Measurements from ENCODE around the gene ATRNL1.
"Not testable (repeated sequence)": the region's sequence is repeated elsewhere in the genome, so short reads cannot be mapped to it uniquely, and the experiment has no call there.

Gene ATRNL1

DNA sequence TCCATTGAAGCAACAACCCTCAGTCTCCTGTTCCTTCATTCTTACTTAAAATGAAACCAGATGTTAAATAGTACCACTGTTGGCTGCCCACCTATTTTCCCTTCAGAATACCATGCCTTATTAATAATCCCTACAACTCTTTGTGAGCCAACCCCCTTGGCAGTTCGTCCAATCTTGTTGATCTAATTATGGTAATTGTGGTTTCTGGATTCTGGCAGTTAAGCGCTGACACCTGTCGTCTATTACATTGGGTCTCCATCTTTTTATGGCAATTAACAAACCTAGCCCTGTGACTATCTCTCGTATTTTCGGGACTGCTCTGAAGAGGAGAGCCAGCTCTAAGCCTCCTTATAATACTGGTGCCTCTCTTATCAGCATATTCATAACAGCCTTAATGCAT, 432.0 kb downstream of the ATRNL1 start:
- H3K79me2 ChIP-seq (ENCODE audit: low read length), result no peaks in the 10 kb centered on the region
- H3K9me2 ChIP-seq (replicated peaks; ENCODE audit: insufficient read depth, low read length), result no peaks in the 10 kb centered on the region
- no peaks in the 10 kb centered on the region for H3K9me3 ChIP-seq (replicated peaks; ENCODE audit: insufficient read depth, low read length)
- no peak overlapping the region for H3K4me3 ChIP-seq (ENCODE audit: low read length)
- no peak for DNase-seq
- H3K9ac ChIP-seq (ENCODE audit: low read length), result no peak overlapping the region
- TF ChIP-seq EZH2 (optimal IDR thresholded peaks at IDR 0.05; ENCODE audit: low read depth, low read length), result no peak
- TF ChIP-seq, protein P1, sequence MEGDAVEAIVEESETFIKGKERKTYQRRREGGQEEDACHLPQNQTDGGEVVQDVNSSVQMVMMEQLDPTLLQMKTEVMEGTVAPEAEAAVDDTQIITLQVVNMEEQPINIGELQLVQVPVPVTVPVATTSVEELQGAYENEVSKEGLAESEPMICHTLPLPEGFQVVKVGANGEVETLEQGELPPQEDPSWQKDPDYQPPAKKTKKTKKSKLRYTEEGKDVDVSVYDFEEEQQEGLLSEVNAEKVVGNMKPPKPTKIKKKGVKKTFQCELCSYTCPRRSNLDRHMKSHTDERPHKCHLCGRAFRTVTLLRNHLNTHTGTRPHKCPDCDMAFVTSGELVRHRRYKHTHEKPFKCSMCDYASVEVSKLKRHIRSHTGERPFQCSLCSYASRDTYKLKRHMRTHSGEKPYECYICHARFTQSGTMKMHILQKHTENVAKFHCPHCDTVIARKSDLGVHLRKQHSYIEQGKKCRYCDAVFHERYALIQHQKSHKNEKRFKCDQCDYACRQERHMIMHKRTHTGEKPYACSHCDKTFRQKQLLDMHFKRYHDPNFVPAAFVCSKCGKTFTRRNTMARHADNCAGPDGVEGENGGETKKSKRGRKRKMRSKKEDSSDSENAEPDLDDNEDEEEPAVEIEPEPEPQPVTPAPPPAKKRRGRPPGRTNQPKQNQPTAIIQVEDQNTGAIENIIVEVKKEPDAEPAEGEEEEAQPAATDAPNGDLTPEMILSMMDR (IDR thresholded peaks at IDR 0.05; ENCODE audit: low read length), result no peak
- TF ChIP-seq EZH2phosphoT487 (IDR thresholded peaks at IDR 0.05; ENCODE audit: low read length), result no peak
- H3K4me2 ChIP-seq (ENCODE audit: low read depth, low read length), result no peak overlapping the region
- H4K20me1 ChIP-seq (ENCODE audit: insufficient read depth, low read length), result no peaks in the 10 kb centered on the region
- no peaks in the 10 kb centered on the region for H3K4me1 ChIP-seq (ENCODE audit: low read length)
- H3F3A ChIP-seq (ENCODE audit: insufficient read depth, low read length), result no peaks in the 10 kb centered on the region
- no peaks in the 10 kb centered on the region for H3K36me3 ChIP-seq (replicated peaks; ENCODE audit: insufficient read depth, low read length)
- H3K27ac ChIP-seq (ENCODE audit: low read length), result no peak overlapping the region
- H3K27me3 ChIP-seq (replicated peaks; ENCODE audit: insufficient read depth, low read length), result no peaks in the 10 kb centered on the region
- H2AFZ ChIP-seq (ENCODE audit: low read length), result no peak overlapping the region

DNA sequence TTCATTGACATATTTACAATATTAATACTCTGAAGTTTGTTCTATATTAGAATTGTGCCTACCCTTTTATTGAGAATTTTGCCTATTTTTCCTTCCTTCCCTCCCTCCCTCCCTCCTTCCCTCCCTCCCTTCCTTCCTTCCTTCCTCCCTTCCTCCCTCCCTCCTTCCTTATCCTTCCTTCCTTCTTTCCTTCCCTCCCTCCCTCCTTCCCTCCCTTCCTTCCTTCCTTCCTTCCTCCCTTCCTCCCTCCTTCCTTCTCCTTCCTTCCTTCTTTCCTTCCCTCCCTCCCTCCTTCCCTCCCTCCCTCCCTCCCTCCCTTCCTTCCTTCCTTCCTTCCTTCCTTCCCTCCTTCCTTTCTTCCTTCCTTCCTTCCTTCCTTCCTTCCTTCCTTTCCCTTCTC, 434.5 kb downstream of the ATRNL1 start:
- not testable (repeated sequence) for H4K20me1 ChIP-seq (ENCODE audit: insufficient read depth, low read length); DNase-seq; H3K9me3 ChIP-seq (replicated peaks; ENCODE audit: insufficient read depth, low read length); H3K9me2 ChIP-seq (replicated peaks; ENCODE audit: insufficient read depth, low read length); H3K79me2 ChIP-seq (ENCODE audit: low read length); H3K4me1 ChIP-seq (ENCODE audit: low read length); H3K27me3 ChIP-seq (replicated peaks; ENCODE audit: insufficient read depth, low read length); H3K36me3 ChIP-seq (replicated peaks; ENCODE audit: insufficient read depth, low read length); H3K9ac ChIP-seq (ENCODE audit: low read length); H2AFZ ChIP-seq (ENCODE audit: low read length); H3K4me3 ChIP-seq (ENCODE audit: low read length); H3F3A ChIP-seq (ENCODE audit: insufficient read depth, low read length); H3K4me2 ChIP-seq (ENCODE audit: low read depth, low read length); H3K27ac ChIP-seq (ENCODE audit: low read length)

DNA sequence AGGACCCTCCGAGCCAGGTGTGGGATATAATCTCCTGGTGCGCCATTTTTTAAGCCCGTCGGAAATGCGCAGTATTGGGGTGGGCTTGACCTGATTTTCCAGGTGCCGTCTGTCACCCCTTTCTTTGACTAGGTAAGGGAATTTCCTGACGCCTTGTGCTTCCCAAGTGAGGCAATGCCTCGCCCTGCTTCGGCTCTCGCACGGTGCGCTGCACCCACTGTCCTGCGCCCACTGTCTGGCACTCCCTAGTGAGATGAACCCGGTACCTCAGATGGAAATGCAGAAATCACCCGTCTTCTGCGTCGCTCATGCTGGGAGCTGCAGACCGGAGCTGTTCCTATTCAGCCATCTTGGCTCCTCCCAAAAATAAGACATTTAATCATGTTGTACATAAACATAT, 443.2 kb downstream of the ATRNL1 start:
- not testable (repeated sequence) for H3K27me3 ChIP-seq (replicated peaks; ENCODE audit: insufficient read depth, low read length); H3K36me3 ChIP-seq (replicated peaks; ENCODE audit: insufficient read depth, low read length); H2AFZ ChIP-seq (ENCODE audit: low read length); H3K4me3 ChIP-seq (ENCODE audit: low read length); H3K9ac ChIP-seq (ENCODE audit: low read length); H3K4me1 ChIP-seq (ENCODE audit: low read length); H3K9me2 ChIP-seq (replicated peaks; ENCODE audit: insufficient read depth, low read length); H3K27ac ChIP-seq (ENCODE audit: low read length); H3K4me2 ChIP-seq (ENCODE audit: low read depth, low read length); H3F3A ChIP-seq (ENCODE audit: insufficient read depth, low read length); H3K9me3 ChIP-seq (replicated peaks; ENCODE audit: insufficient read depth, low read length); H3K79me2 ChIP-seq (ENCODE audit: low read length); H4K20me1 ChIP-seq (ENCODE audit: insufficient read depth, low read length); DNase-seq

DNA sequence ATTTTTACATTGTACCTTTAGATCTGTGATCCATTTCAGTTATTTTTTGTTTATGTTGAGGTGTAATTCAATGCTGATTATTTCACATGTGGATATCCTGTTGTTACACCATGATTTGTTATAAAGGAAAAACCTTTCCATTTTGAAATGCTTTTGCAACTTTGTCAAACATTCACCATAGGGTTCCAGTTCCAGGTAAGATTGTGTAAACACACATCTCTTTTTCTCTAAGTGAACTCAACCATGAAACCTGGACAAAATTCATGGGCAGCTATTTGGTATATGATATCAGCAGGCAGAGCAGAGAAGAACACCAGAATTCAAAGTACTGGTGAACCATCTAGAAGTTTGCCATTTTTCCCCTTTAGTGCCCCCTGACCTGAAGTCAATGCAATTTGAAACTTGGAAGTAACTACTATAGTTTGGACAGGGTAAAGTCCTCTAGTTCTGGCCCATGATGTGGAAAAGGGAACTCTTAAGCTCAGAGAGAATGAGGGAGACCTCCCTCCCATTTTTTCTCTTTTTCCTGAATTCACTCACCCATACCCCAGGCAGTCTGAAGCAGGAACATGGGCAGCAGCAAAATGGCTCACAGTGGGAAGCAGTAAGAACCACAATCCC, 446.1 kb downstream of the ATRNL1 start:
- Histone ChIP-seq H3K27ac (ENCODE audit: low read length) (no peak overlapping the region), H3K9me3 (replicated peaks; ENCODE audit: insufficient read depth, low read length) (no peaks in the 10 kb centered on the region), H3K9me2 (replicated peaks; ENCODE audit: insufficient read depth, low read length) (no peaks in the 10 kb centered on the region), H4K20me1 (ENCODE audit: insufficient read depth, low read length) (no peaks in the 10 kb centered on the region), H2AFZ (ENCODE audit: low read length) (no peak overlapping the region), H3K9ac (ENCODE audit: low read length) (no peak overlapping the region), H3F3A (ENCODE audit: insufficient read depth, low read length) (no peaks in the 10 kb centered on the region), H3K27me3 (replicated peaks; ENCODE audit: insufficient read depth, low read length) (no peaks in the 10 kb centered on the region), H3K79me2 (ENCODE audit: low read length) (no peaks in the 10 kb centered on the region), H3K4me3 (ENCODE audit: low read length) (no peak overlapping the region), H3K36me3 (replicated peaks; ENCODE audit: insufficient read depth, low read length) (no peaks in the 10 kb centered on the region), H3K4me2 (ENCODE audit: low read depth, low read length) (no peak overlapping the region), H3K4me1 (ENCODE audit: low read length) (no peaks in the 10 kb centered on the region)
- TF ChIP-seq, protein P1 (IDR thresholded peaks at IDR 0.05; ENCODE audit: low read length), result no peak
- TF ChIP-seq EZH2phosphoT487 (IDR thresholded peaks at IDR 0.05; ENCODE audit: low read length) (no peak), EZH2 (optimal IDR thresholded peaks at IDR 0.05; ENCODE audit: low read depth, low read length) (no peak)
- no peak for DNase-seq

All from MM.1S (cell line).